K562 (cell line): ENCODE results near the gene ARL5C. TPM values are rescaled to one million over a fixed set of nuclear protein-coding genes. Genes with fewer than 3 reads are reported as not detected.

Source experiments
- ATAC-seq: fragments of 200-7000 bp; cut with Tn5 transposase; 3 replicates; pipeline ENCODE4 v1.9.1; 2020; ENCODE audit warnings: moderate library complexity
- BruUV-seq: library from RNA; stranded (reverse); fragments of 400-500 nt; replicated peaks from 2 replicates; lab custom pipeline; 2021; lab: Mats Ljungman, UMichigan
- CTCF ChIA-PET: fragments of 300-600 bp; formaldehyde crosslinking; extraction: SDS; loops from one replicate; lab custom pipeline; 2021; ENCODE audit warnings: low intra/inter-chr PET ratio; lab: Yijun Ruan, JAX
- POLR2A ChIA-PET: fragments of 300-600, 350-650 bp; sonication (Branson Sonifier 250); formaldehyde crosslinking; extraction: SDS; loops from one replicate; lab custom pipeline; 2021; ENCODE audit warnings: antibody characterized with exemption, inconsistent platforms; lab: Yijun Ruan, JAX
- DNase-seq, 4 experiments: peaks; one replicate each; pipeline versions ENCODE4 v3.0.0 to v3.0.0-alpha.2; 2011 to 2018; ENCODE audit warnings: low spot score in 3 of 4, mixed read lengths in 3 of 4; ENCODE audit errors: extremely low read depth in 1 of 4
- FAIRE-seq: peaks from 2 replicates; lab custom pipeline; 2011; peaks lifted over from hg19 to GRCh38; lab: Jason Lieb, UNC
- H2AFZ ChIP-seq: 2 replicates; pipeline ENCODE4 v1.6.0; 2011; ENCODE audit warnings: low read depth, low read length, control low read depth, inconsistent platforms
- H3K27ac ChIP-seq: fragments of 200-600 bp; 3 replicates; pipeline ENCODE4 v1.8.0; 2011; ENCODE audit warnings: low read depth, mild to moderate bottlenecking, control low read depth, inconsistent platforms, low read length, moderate library complexity, mixed read lengths; ENCODE audit errors: extremely low read depth
- H3K27me3 ChIP-seq, 2 experiments: fragments of 300-600 bp in 1 of 2; 2 replicates in 1 of 2; 3 replicates in 1 of 2; pipeline versions ENCODE4 v1.6.0 to v1.8.0; 2011; ENCODE audit warnings: inconsistent platforms in 2 of 2, low read length in 2 of 2, mild to moderate bottlenecking in 1 of 2, mixed read lengths in 1 of 2, moderate library complexity in 1 of 2; ENCODE audit not compliant: control insufficient read depth in 2 of 2, insufficient read depth in 2 of 2
- H3K36me3 ChIP-seq: fragments of 300-600 bp; 3 replicates; pipeline ENCODE4 v1.8.0; 2011; ENCODE audit warnings: mild to moderate bottlenecking, low read length, inconsistent platforms; ENCODE audit not compliant: control insufficient read depth, insufficient read depth
- H3K4me1 ChIP-seq, 2 experiments: fragments of 200-600 bp in 1 of 2; replicated peaks in 1 of 2; 2 replicates in 1 of 2; 3 replicates in 1 of 2; pipeline versions ENCODE4 v1.5.1 to v1.8.0; 2011; ENCODE audit warnings: inconsistent platforms in 2 of 2, low read length in 2 of 2, mild to moderate bottlenecking in 1 of 2, mixed read lengths in 1 of 2, moderate library complexity in 1 of 2; ENCODE audit not compliant: control insufficient read depth in 2 of 2, insufficient read depth in 2 of 2
- H3K4me2 ChIP-seq: 2 replicates; pipeline ENCODE4 v1.6.1; 2011; ENCODE audit warnings: low read length, control low read depth, inconsistent platforms, mixed read lengths; ENCODE audit not compliant: insufficient read depth
- H3K4me3 ChIP-seq: fragments of 200-600 bp; sonication (generic), shearing (Covaris generic); 2 replicates; pipeline ENCODE4 v1.5.1; 2016; ENCODE audit warnings: control low read depth, inconsistent platforms
- H3K79me2 ChIP-seq: fragments of 200-600 bp; 3 replicates; pipeline ENCODE4 v1.8.0; 2011; ENCODE audit warnings: low read length, inconsistent platforms; ENCODE audit not compliant: control insufficient read depth, insufficient read depth
- H3K9ac ChIP-seq, 2 experiments: 2 replicates each; pipeline versions ENCODE4 v1.6.0 to v1.6.1; 2011; ENCODE audit warnings: low read depth in 2 of 2, low read length in 2 of 2, control low read depth in 1 of 2, inconsistent platforms in 1 of 2, mild to moderate bottlenecking in 1 of 2, mixed read lengths in 1 of 2; ENCODE audit not compliant: insufficient read depth in 1 of 2
- H3K9me1 ChIP-seq: one replicate; pipeline ENCODE4 v1.6.0; 2011; ENCODE audit warnings: inconsistent platforms, mild to moderate bottlenecking, low read length, moderate library complexity; ENCODE audit not compliant: control insufficient read depth, insufficient read depth
- H3K9me3 ChIP-seq: replicated peaks from 2 replicates; pipeline ENCODE4 v1.5.1; 2011; ENCODE audit warnings: low read depth, low read length, inconsistent platforms; ENCODE audit not compliant: control insufficient read depth, insufficient read depth
- H4K20me1 ChIP-seq: replicated peaks from 2 replicates; pipeline ENCODE4 v1.6.1; 2011; ENCODE audit warnings: low read length, inconsistent platforms, mixed read lengths; ENCODE audit not compliant: control insufficient read depth, insufficient read depth
- FOSL1 ChIP-seq: fragments of 200-800 bp; sonication (Bioruptor generic); conservative IDR thresholded peaks from 2 replicates; pipeline ENCODE4 v1.6.1; 2016; ENCODE audit warnings: missing genetic modification characterization, missing compliant biosample characterization
- FUS ChIP-seq: fragments of 200-400 bp; formaldehyde crosslinking; optimal IDR thresholded peaks from 2 replicates; pipeline ENCODE3; 2017; ENCODE audit warnings: low read depth, low read length
- GTF2E2 ChIP-seq: fragments of 200-800 bp; sonication (Bioruptor generic); IDR thresholded peaks from 2 replicates; pipeline ENCODE4 v1.6.1; 2016; ENCODE audit warnings: missing genetic modification characterization, missing compliant biosample characterization
- SMAD3 ChIP-seq: fragments of 450-650 bp; formaldehyde crosslinking; conservative IDR thresholded peaks from 2 replicates; pipeline ENCODE4 v1.4.0; 2020; ENCODE audit warnings: mild to moderate bottlenecking
- WGBS: fragments of 100-300 bp; shearing (Covaris generic); methylation state at CpG from one replicate; pipeline ENCODE4 v1.1.6; 2016; ENCODE audit warnings: low coverage, mixed read lengths; ENCODE audit not compliant: insufficient coverage; ENCODE audit errors: missing lambda C conversion rate; 5-methylcytosine and 5-hydroxymethylcytosine counted together
- in situ Hi-C: fragments of 300-500 bp; cut with MboI; formaldehyde crosslinking; loops from 4 replicates; pipeline ENCODE4 v1.15.0; 2018; ENCODE audit warnings: inconsistent platforms, mixed read lengths
- intact Hi-C: fragments of 100-400 bp; cut with micrococcal nuclease; formaldehyde crosslinking; loops from 2 replicates; pipeline ENCODE4 v1.14.2; 2022
- polyA plus RNA-seq, 8 experiments: library from polyadenylated mRNA; depleted of rRNA in 4 of 8; stranded (reverse) in 5 of 8; unstranded in 3 of 8; fragments of >200 nt; fragmentation: Nextera tagmentation in 2 of 8; fragmentation: Illumina TruSeq in 1 of 8; extraction: Ambion mirVana in 2 of 8; extraction: Trizol in 1 of 8; gene quantifications; 2 replicates each; pipeline versions ENCODE4 v1.2.1 to v1.2.3, GENCODE V29; 2011 to 2014; ENCODE audit warnings: inconsistent platforms in 1 of 8, missing spikeins in 1 of 8
- total RNA-seq, 7 experiments: library from RNA; depleted of rRNA in 6 of 7; stranded (reverse); fragments of >200 nt in 6 of 7; fragmentation: Illumina TruSeq in 2 of 7; extraction: Trizol in 2 of 7; gene quantifications; 2 replicates each; pipeline versions ENCODE4 v1.2.1 to v1.2.3, GENCODE V29; 2011 to 2021; ENCODE audit warnings: low replicate concordance in 1 of 7
- TF ChIP-seq, protein P1 (sequence below), 2 experiments: fragments of 450-650 bp in 1 of 2; sonication (generic) in 1 of 2; formaldehyde crosslinking in 1 of 2; IDR thresholded peaks in 1 of 2; conservative IDR thresholded peaks in 1 of 2; 2 replicates each; pipeline versions ENCODE4 v1.6.1 to v1.8.1; 2016 to 2023; ENCODE audit warnings: mild to moderate bottlenecking in 2 of 2, moderate library complexity in 2 of 2, inconsistent platforms in 1 of 2, missing genetic modification reagents in 1 of 2

Gene ARL5C
- total and polyA plus RNA-seq, 9 of the 15 experiments (the other 6 are each of a cell fraction or from before 2014, with no cell fraction given), result not detected

DNA sequence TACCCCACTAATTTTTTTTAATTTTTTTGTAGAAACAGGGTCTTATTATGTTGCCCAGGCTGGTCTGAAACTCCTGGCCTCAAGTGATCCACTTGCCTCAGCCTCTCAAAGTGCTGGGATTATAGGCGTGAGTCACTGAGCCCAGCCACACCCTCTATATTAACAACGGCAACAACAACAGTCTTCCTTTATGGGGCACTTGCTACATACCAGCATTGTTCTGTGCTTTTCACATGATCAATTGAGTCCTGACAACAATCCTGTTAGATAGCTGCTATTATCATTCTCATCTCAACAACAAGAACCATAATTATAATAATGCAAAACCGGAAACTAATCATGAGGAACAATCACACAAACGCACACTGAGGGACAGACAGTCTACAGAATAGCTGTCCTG is 12.6 kb upstream of the ARL5C start:
- no peak for DNase-seq
- no peak for TF ChIP-seq FUS
- peak; percentile 66 for TF ChIP-seq FOSL1 (tag)
- no peak for TF ChIP-seq SMAD3 (CRISPR knock-in tag)
- TF ChIP-seq GTF2E2, result no peak
- TF ChIP-seq, protein P1, sequence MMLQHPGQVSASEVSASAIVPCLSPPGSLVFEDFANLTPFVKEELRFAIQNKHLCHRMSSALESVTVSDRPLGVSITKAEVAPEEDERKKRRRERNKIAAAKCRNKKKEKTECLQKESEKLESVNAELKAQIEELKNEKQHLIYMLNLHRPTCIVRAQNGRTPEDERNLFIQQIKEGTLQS (IDR thresholded peaks at IDR 0.05), result 0 out of 2 replicates have a peak, but pooled peaks have one; percentile 13
- TF ChIP-seq, protein P1 (CRISPR knock-in tag; conservative IDR thresholded peaks at IDR 0.05), result no peak
- TF ChIP-seq, all 486 proteins: peak for 2
- H4K20me1 ChIP-seq, result peaks cover 6% of the 10 kb centered on the region
- H3K36me3 ChIP-seq, result peaks cover 21% of the 10 kb centered on the region; the same call in 2 of the 3 replicates
- H3K27me3 ChIP-seq, result no peaks in the 10 kb centered on the region
- ChIA-PET POLR2A (interaction anchor here (1.0 to 1.5 kb wide), 3 partner anchors 12 to 22 kb away, joined by 3 to 4 read pairs (median 4); partner anchors contain the start of genes ARL5C and RPL19), CTCF (no interaction called here)
- H3K9me3 ChIP-seq, result no peaks in the 10 kb centered on the region
- BruUV-seq, result no TSS peak
- H3K4me2 ChIP-seq, result no peak overlapping the region
- FAIRE-seq (no peak), ATAC-seq (no peak)
- H3K4me1 ChIP-seq, result peaks cover 7 to 33% of the 10 kb centered on the region in 2 experiments
- H3K9me1 ChIP-seq, result peaks cover 5% of the 10 kb centered on the region
- H2AFZ ChIP-seq, result no peak overlapping the region
- 35% methylated on average over 4 of the region's 4 CpGs for WGBS
- no peaks in the 10 kb centered on the region for H3K79me2 ChIP-seq
- intact Hi-C loops (no loop called here), in situ Hi-C loops (no loop called here)
- no peak overlapping the region; the same call in 2 of the 3 replicates for H3K27ac ChIP-seq
- H3K9ac ChIP-seq, result no peak overlapping the region
- H3K4me3 ChIP-seq, result no peak overlapping the region
